Large intestine (tissue), 12 donors: ENCODE results near the gene LRWD1. TPM values are rescaled to one million over a fixed set of nuclear protein-coding genes. Genes with fewer than 3 reads are reported as not detected.

Experiments used
- DNase-seq, 2 donors: peaks; one replicate each; pipeline versions ENCODE4 v3.0.0 to v3.0.0-alpha.2; 2013
- H3K27ac ChIP-seq: one replicate; pipeline ENCODE4 v1.5.1; 2013; ENCODE audit warnings: low read length
- H3K27me3 ChIP-seq: 2 replicates; pipeline ENCODE4 v1.6.1; 2013; ENCODE audit warnings: low read length; ENCODE audit not compliant: control insufficient read depth, insufficient read depth
- H3K36me3 ChIP-seq: 2 replicates; pipeline ENCODE4 v1.6.1; 2013; ENCODE audit warnings: low read length; ENCODE audit not compliant: control insufficient read depth, insufficient read depth
- H3K4me1 ChIP-seq: one replicate; pipeline ENCODE4 v1.6.1; 2013; ENCODE audit warnings: low read length; ENCODE audit not compliant: control insufficient read depth, insufficient read depth
- H3K4me3 ChIP-seq: one replicate; pipeline ENCODE4 v1.5.1; 2013; ENCODE audit warnings: low read length
- H3K9me3 ChIP-seq: one replicate; pipeline ENCODE4 v1.6.1; 2013; ENCODE audit warnings: mild to moderate bottlenecking, low read depth, low read length, moderate library complexity; ENCODE audit not compliant: control insufficient read depth
- WGBS: methylation state at CpG from one replicate; pipeline ENCODE4 v1.1.5; 2013; ENCODE audit warnings: low lambda C conversion rate; ENCODE audit not compliant: insufficient coverage; 5-methylcytosine and 5-hydroxymethylcytosine counted together
- long read RNA-seq, 11 donors: transcript quantifications; one replicate each; lab custom pipeline, GENCODE V29; 2026
- polyA plus RNA-seq: library from polyadenylated mRNA; unstranded; fragments of 120-200 nt; gene quantifications from one replicate; pipeline ENCODE4 v1.2.1, GENCODE V29; 2013

Gene LRWD1
- 11.2 TPM for polyA plus RNA-seq
- long read RNA-seq, donor 1, partial matches to known transcripts, result 9 of 71 reads
- long read RNA-seq, donor 1, other reads (novel, unspliced or antisense), result 61 of 71 reads
- long read RNA-seq, donor 2, partial matches to known transcripts, result 8 of 10 reads
- long read RNA-seq, donor 2, other reads (novel, unspliced or antisense), result 0 of 10 reads
- long read RNA-seq, donor 3, partial matches to known transcripts, result 0 of 3 reads
- long read RNA-seq, donor 3, other reads (novel, unspliced or antisense), result 0 of 3 reads
- long read RNA-seq, donor 4, partial matches to known transcripts, result 0 of 16 reads
- long read RNA-seq, donor 4, other reads (novel, unspliced or antisense), result 16 of 16 reads
- long read RNA-seq, donor 5, partial matches to known transcripts, result 0 of 1 reads
- long read RNA-seq, donor 5, other reads (novel, unspliced or antisense), result 0 of 1 reads
- long read RNA-seq, donor 6, partial matches to known transcripts, result 0 of 3 reads
- long read RNA-seq, donor 6, other reads (novel, unspliced or antisense), result 0 of 3 reads
- long read RNA-seq, donor 7, partial matches to known transcripts, result 0 of 48 reads
- long read RNA-seq, donor 7, other reads (novel, unspliced or antisense), result 47 of 48 reads
- long read RNA-seq, donor 8, partial matches to known transcripts, result 0 of 4 reads
- long read RNA-seq, donor 8, other reads (novel, unspliced or antisense), result 0 of 4 reads
- long read RNA-seq, donor 9, partial matches to known transcripts, result 0 of 2 reads
- long read RNA-seq, donor 9, other reads (novel, unspliced or antisense), result 0 of 2 reads
- long read RNA-seq, donor 10, transcript LRWD1-201 (15 exons, 2,215 nt), result major isoform, 7 of 7 reads
- long read RNA-seq, donor 10, partial matches to known transcripts, result 0 of 7 reads
- long read RNA-seq, donor 10, other reads (novel, unspliced or antisense), result 0 of 7 reads
- long read RNA-seq, donor 11, result 0 reads

GRCh38 chr7:102464577-102465280 is at the start of gene LRWD1, which contains the start of gene ALKBH4:
TSS of gene LRWD1 (plus strand) at chr7:102464984. CDS start at chr7:102465081, 97 bp downstream.
TSS of gene ALKBH4 (minus strand) at chr7:102464863. CDS start at chr7:102464836, 27 bp downstream.
- peak; percentile 88 to 92 for DNase-seq
- H3K9me3 ChIP-seq, result peaks cover 4% of the 10 kb centered on the region
- H3K4me3 ChIP-seq, result peak within 1 kb of the TSS; percentile 92
- H3K27me3 ChIP-seq, result no peaks in the 10 kb centered on the region
- WGBS, result no CpG with 5 or more reads among the region's 81 CpGs
- no peak within 1 kb of the TSS for H3K27ac ChIP-seq
- peaks cover 16% of the 10 kb centered on the region for H3K36me3 ChIP-seq
- peaks cover 10% of the 10 kb centered on the region for H3K4me1 ChIP-seq

GRCh38 chr7:102415685-102416225 is 49.0 kb upstream of the LRWD1 start:
- no CpG with 5 or more reads among the region's 12 CpGs for WGBS
- H3K9me3 ChIP-seq, result no peaks in the 10 kb centered on the region
- H3K27me3 ChIP-seq, result no peaks in the 10 kb centered on the region
- no peak for DNase-seq
- H3K27ac ChIP-seq, result no peak overlapping the region
- H3K36me3 ChIP-seq, result peaks cover 84% of the 10 kb centered on the region
- H3K4me3 ChIP-seq, result no peak overlapping the region
- no peaks in the 10 kb centered on the region for H3K4me1 ChIP-seq

GRCh38 chr7:102416406-102416805 is 48.4 kb upstream of the LRWD1 start:
- Histone ChIP-seq H3K9me3 (no peaks in the 10 kb centered on the region), H3K36me3 (peaks cover 81% of the 10 kb centered on the region), H3K4me1 (no peaks in the 10 kb centered on the region), H3K27me3 (no peaks in the 10 kb centered on the region), H3K27ac (no peak overlapping the region), H3K4me3 (no peak overlapping the region)
- no CpG with 5 or more reads among the region's 6 CpGs for WGBS
- no peak for DNase-seq

- no peak overlapping the region for H3K4me3 ChIP-seq
- 80% methylated on average over 1 of the region's 3 CpGs for WGBS
- no peak for DNase-seq
- H3K27ac ChIP-seq, result no peak overlapping the region
- no peaks in the 10 kb centered on the region for H3K9me3 ChIP-seq
- no peaks in the 10 kb centered on the region for H3K4me1 ChIP-seq
- peaks cover 75% of the 10 kb centered on the region for H3K36me3 ChIP-seq
- no peaks in the 10 kb centered on the region for H3K27me3 ChIP-seq
Observed at GRCh38 chr7:102417105-102417504, 47.7 kb upstream of the LRWD1 start.

GRCh38 chr7:102418592-102418991 is 46.2 kb upstream of the LRWD1 start:
- Histone ChIP-seq H3K27ac (no peak overlapping the region), H3K36me3 (peaks cover 67% of the 10 kb centered on the region), H3K9me3 (no peaks in the 10 kb centered on the region), H3K4me3 (no peak overlapping the region), H3K4me1 (no peaks in the 10 kb centered on the region), H3K27me3 (no peaks in the 10 kb centered on the region)
- WGBS, result 100% methylated on average over 2 of the region's 5 CpGs
- no peak for DNase-seq

- no peak overlapping the region for H3K4me3 ChIP-seq
- H3K9me3 ChIP-seq, result no peaks in the 10 kb centered on the region
- WGBS, result no CpG with 5 or more reads among the region's 10 CpGs
- H3K36me3 ChIP-seq, result peaks cover 68% of the 10 kb centered on the region
- no peaks in the 10 kb centered on the region for H3K27me3 ChIP-seq
- DNase-seq, result no peak
- H3K4me1 ChIP-seq, result no peaks in the 10 kb centered on the region
- H3K27ac ChIP-seq, result no peak overlapping the region
Observed at GRCh38 chr7:102421706-102422240, 43.0 kb upstream of the LRWD1 start.

- no peak for DNase-seq
- H3K36me3 ChIP-seq, result peaks cover 55% of the 10 kb centered on the region
- no peak overlapping the region for H3K4me3 ChIP-seq
- no peaks in the 10 kb centered on the region for H3K4me1 ChIP-seq
- H3K27ac ChIP-seq, result no peak overlapping the region
- no peaks in the 10 kb centered on the region for H3K9me3 ChIP-seq
- no peaks in the 10 kb centered on the region for H3K27me3 ChIP-seq
- no CpG with 5 or more reads among the region's 12 CpGs for WGBS
Observed at GRCh38 chr7:102424129-102424551, 40.6 kb upstream of the LRWD1 start.

- no peak for DNase-seq
- H3K9me3 ChIP-seq, result no peaks in the 10 kb centered on the region
- no peaks in the 10 kb centered on the region for H3K4me1 ChIP-seq
- 100% methylated on average over 1 of the region's 13 CpGs for WGBS
- no peaks in the 10 kb centered on the region for H3K27me3 ChIP-seq
- H3K36me3 ChIP-seq, result peaks cover 51% of the 10 kb centered on the region
- H3K4me3 ChIP-seq, result no peak overlapping the region
- H3K27ac ChIP-seq, result no peak overlapping the region
Observed at GRCh38 chr7:102424787-102425218, 40.0 kb upstream of the LRWD1 start.

GRCh38 chr7:102425639-102426267 is 39.0 kb upstream of the LRWD1 start:
- Histone ChIP-seq H3K9me3 (no peaks in the 10 kb centered on the region), H3K27me3 (no peaks in the 10 kb centered on the region), H3K27ac (peak overlapping the region; percentile 46), H3K4me3 (no peak overlapping the region), H3K4me1 (no peaks in the 10 kb centered on the region), H3K36me3 (peaks cover 41% of the 10 kb centered on the region)
- no CpG with 5 or more reads among the region's 25 CpGs for WGBS
- DNase-seq, result peak in 1 of 2 donors; percentile 36
